Esophagus squamous epithelium (tissue), 5 donors: ENCODE results near the gene UBAC2. TPM values are rescaled to one million over a fixed set of nuclear protein-coding genes. Genes with fewer than 3 reads are reported as not detected.

ENCODE experiments used
- DNase-seq: peaks from one replicate; lab custom pipeline; 2025; lab: John Stamatoyannopoulos, UW
- H3K27ac ChIP-seq, 4 donors: fragments of 200-600 bp; sonication (generic); one replicate each; pipeline ENCODE4 v1.5.1; 2016 to 2019; ENCODE audit warnings: mild to moderate bottlenecking in 1 of 4
- H3K27me3 ChIP-seq, 4 donors: fragments of 200-600 bp; sonication (generic); 1 replicate in 3 of 4; 2 replicates in 1 of 4; pipeline versions ENCODE4 v1.5.1 to v1.6.0; 2017 to 2021; ENCODE audit warnings: antibody characterized with exemption in 1 of 4
- H3K36me3 ChIP-seq, 3 donors: fragments of 200-600 bp; sonication (generic); one replicate each; pipeline ENCODE4 v1.5.1; 2016 to 2019
- H3K4me1 ChIP-seq, 3 donors: fragments of 200-600 bp; sonication (generic); one replicate each; pipeline ENCODE4 v1.5.1; 2017 to 2019
- H3K4me3 ChIP-seq, 4 donors: fragments of 200-600 bp; sonication (generic); 1 replicate in 3 of 4; 2 replicates in 1 of 4; pipeline ENCODE4 v1.5.1; 2016 to 2019; ENCODE audit warnings: mild to moderate bottlenecking in 2 of 4, moderate library complexity in 1 of 4
- H3K9me3 ChIP-seq, 3 donors: fragments of 200-600 bp; sonication (generic); one replicate each; pipeline ENCODE4 v1.5.1; 2016 to 2019
- CTCF ChIP-seq, 6 experiments: fragments of 450-650 bp in 4 of 6; fragments of 200-600 bp in 2 of 6; sonication (generic) in 2 of 6; IDR thresholded peaks; one replicate each; pipeline ENCODE4 v1.5.1; 2016 to 2019; ENCODE audit warnings: antibody characterized with exemption in 6 of 6, mild to moderate bottlenecking in 4 of 6, moderate library complexity in 4 of 6
- POLR2A ChIP-seq, 4 donors: fragments of 450-650 bp; IDR thresholded peaks; one replicate each; pipeline ENCODE4 v1.6.1; 2017; ENCODE audit warnings: antibody characterized with exemption in 4 of 4, mild to moderate bottlenecking in 4 of 4, moderate library complexity in 3 of 4
- WGBS, 2 donors: methylation state at CpG; one replicate each; pipeline ENCODE4 v1.1.5; 2018; 5-methylcytosine and 5-hydroxymethylcytosine counted together
- intact Hi-C: fragments of 100-400 bp; cut with DNase I; formaldehyde crosslinking; loops from one replicate; pipeline ENCODE4 v1.15.0; 2022
- total RNA-seq, 4 donors: library from RNA; depleted of rRNA; stranded (reverse); fragments of >200 nt; gene quantifications; one replicate each; pipeline ENCODE4 v1.1.0, GENCODE V29; 2016
- donor health status: DM: yes; HTN: yes; CAD: no.

The UBAC2 gene
- total RNA-seq, 4 donors from 2014 or later, result 60.8 to 84.6 (median 75.0) TPM

GRCh38 chr13:99155821-99156220, 44.8 kb upstream of the UBAC2 start:
- TF ChIP-seq CTCF (IDR thresholded peaks at IDR 0.05) (no peak), POLR2A (IDR thresholded peaks at IDR 0.05) (no peak)
- Histone ChIP-seq H3K9me3 (no peaks in the 10 kb centered on the region), H3K36me3 (no peaks in the 10 kb centered on the region), H3K27ac (no peak overlapping the region), H3K27me3 (peaks cover 0 to 13% (median 0%) of the 10 kb centered on the region in 4 donors), H3K4me1 (peaks cover 8 to 45% (median 18%) of the 10 kb centered on the region in 3 donors), H3K4me3 (no peak overlapping the region)
- DNase-seq, result no peak
- WGBS, 2 donors, result 78 to 83% methylated on average over 3 to 5 of the region's 5 CpGs
- intact Hi-C loops, result no loop called here

- Histone ChIP-seq H3K36me3 (no peaks in the 10 kb centered on the region), H3K9me3 (no peaks in the 10 kb centered on the region), H3K27me3 (peaks cover 0 to 17% (median 0%) of the 10 kb centered on the region in 4 donors), H3K4me1 (peaks cover 2 to 33% (median 13%) of the 10 kb centered on the region in 3 donors), H3K27ac (no peak overlapping the region), H3K4me3 (no peak overlapping the region)
- DNase-seq, result no peak
- WGBS, 2 donors, result 70 to 84% methylated on average over 5 of the region's 5 CpGs
- intact Hi-C loops, result no loop called here
- TF ChIP-seq CTCF (IDR thresholded peaks at IDR 0.05) (no peak), POLR2A (IDR thresholded peaks at IDR 0.05) (no peak)
Measured at GRCh38 chr13:99157046-99157445, 43.6 kb upstream of the UBAC2 start.

GRCh38 chr13:99158846-99159245, 41.8 kb upstream of the UBAC2 start:
- no peak for DNase-seq
- H3K27me3 ChIP-seq, result peaks cover 0 to 17% (median 0%) of the 10 kb centered on the region in 4 donors
- H3K9me3 ChIP-seq, result no peaks in the 10 kb centered on the region
- 49 to 51% methylated on average over 8 of the region's 8 CpGs for WGBS, 2 donors
- H3K4me3 ChIP-seq, result no peak overlapping the region
- intact Hi-C loops, result no loop called here
- no peaks in the 10 kb centered on the region for H3K36me3 ChIP-seq
- H3K27ac ChIP-seq, result no peak overlapping the region
- peaks cover 0 to 15% (median 0%) of the 10 kb centered on the region in 3 donors for H3K4me1 ChIP-seq
- no peak for TF ChIP-seq CTCF (IDR thresholded peaks at IDR 0.05)
- no peak for TF ChIP-seq POLR2A (IDR thresholded peaks at IDR 0.05)

- no peak overlapping the region for H3K27ac ChIP-seq
- no peak overlapping the region for H3K4me3 ChIP-seq
- TF ChIP-seq CTCF (IDR thresholded peaks at IDR 0.05), result no peak
- no peak for TF ChIP-seq POLR2A (IDR thresholded peaks at IDR 0.05)
- DNase-seq, result no peak
- no peaks in the 10 kb centered on the region for H3K9me3 ChIP-seq
- peaks cover 0 to 10% (median 0%) of the 10 kb centered on the region in 3 donors for H3K4me1 ChIP-seq
- intact Hi-C loops, result no loop called here
- peaks cover 0 to 17% (median 0%) of the 10 kb centered on the region in 4 donors for H3K27me3 ChIP-seq
- 71 to 72% methylated on average over 8 of the region's 8 CpGs for WGBS, 2 donors
- H3K36me3 ChIP-seq, result no peaks in the 10 kb centered on the region
Measured at GRCh38 chr13:99159331-99160061, 41.2 kb upstream of the UBAC2 start.

GRCh38 chr13:99160415-99160814, 40.2 kb upstream of the UBAC2 start:
- no peak for DNase-seq
- WGBS, 2 donors, result 83 to 89% methylated on average over 4 of the region's 4 CpGs
- H3K4me3 ChIP-seq, result no peak overlapping the region
- TF ChIP-seq CTCF (IDR thresholded peaks at IDR 0.05) (no peak), POLR2A (IDR thresholded peaks at IDR 0.05) (no peak)
- H3K27ac ChIP-seq, result no peak overlapping the region
- no peaks in the 10 kb centered on the region for H3K9me3 ChIP-seq
- peaks cover 0 to 15% (median 0%) of the 10 kb centered on the region in 3 donors for H3K4me1 ChIP-seq
- peaks cover 0 to 17% (median 0%) of the 10 kb centered on the region in 4 donors for H3K27me3 ChIP-seq
- intact Hi-C loops, result no loop called here
- no peaks in the 10 kb centered on the region for H3K36me3 ChIP-seq
